ACHN (cell line): Measurements from ENCODE around the gene CHRNA7.

Source experiments
- DNase-seq: peaks from one replicate; pipeline ENCODE4 v3.0.0-alpha.2; 2015
- in situ Hi-C: cut with HindIII; loops from 2 replicates; pipeline ENCODE4 v1.10.0; 2017; ENCODE audit warnings: low sequenced_read_pairs, low pct_ligation_motif_present, low pct_unique_long_range_greater_than_20kb

Gene CHRNA7

DNA sequence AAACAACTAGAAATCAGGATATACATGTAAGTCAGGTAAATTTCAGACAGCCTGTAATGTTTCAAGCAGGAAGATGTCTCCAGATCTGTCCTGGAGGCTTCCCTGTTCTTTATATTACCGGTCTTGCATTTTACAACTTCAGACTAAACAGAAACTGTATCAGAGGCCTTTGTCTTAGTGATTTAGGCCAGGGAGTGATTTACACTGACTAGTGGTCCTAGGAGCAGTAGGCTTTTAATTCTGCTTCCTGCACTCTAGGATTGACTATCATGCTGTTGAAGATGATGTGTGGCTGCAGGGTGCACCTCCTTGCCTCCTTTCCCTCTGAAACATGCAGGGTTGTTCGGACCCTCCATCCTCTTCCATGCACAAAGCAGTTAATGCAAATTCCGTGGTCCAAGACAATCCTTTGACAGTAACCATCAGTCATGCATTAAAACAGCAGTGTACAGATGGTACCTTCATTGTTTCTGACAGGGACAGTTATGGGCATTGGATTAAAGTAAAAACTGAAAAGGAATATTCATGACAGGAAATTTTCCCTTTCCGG is 27.6 kb downstream of the CHRNA7 start:
- in situ Hi-C loops = no loop called here
- no peak for DNase-seq

GRCh38 chr15:32060706-32061105 is 30.4 kb downstream of the CHRNA7 start:
- in situ Hi-C loops = no loop called here
- no peak for DNase-seq

GRCh38 chr15:32067115-32067514 is 36.8 kb downstream of the CHRNA7 start:
- no peak for DNase-seq
- in situ Hi-C loops = no loop called here

- in situ Hi-C loops = no loop called here
- no peak for DNase-seq
These were observed 59.6 kb downstream of the CHRNA7 start for GRCh38 chr15:32089851-32090359.

DNA sequence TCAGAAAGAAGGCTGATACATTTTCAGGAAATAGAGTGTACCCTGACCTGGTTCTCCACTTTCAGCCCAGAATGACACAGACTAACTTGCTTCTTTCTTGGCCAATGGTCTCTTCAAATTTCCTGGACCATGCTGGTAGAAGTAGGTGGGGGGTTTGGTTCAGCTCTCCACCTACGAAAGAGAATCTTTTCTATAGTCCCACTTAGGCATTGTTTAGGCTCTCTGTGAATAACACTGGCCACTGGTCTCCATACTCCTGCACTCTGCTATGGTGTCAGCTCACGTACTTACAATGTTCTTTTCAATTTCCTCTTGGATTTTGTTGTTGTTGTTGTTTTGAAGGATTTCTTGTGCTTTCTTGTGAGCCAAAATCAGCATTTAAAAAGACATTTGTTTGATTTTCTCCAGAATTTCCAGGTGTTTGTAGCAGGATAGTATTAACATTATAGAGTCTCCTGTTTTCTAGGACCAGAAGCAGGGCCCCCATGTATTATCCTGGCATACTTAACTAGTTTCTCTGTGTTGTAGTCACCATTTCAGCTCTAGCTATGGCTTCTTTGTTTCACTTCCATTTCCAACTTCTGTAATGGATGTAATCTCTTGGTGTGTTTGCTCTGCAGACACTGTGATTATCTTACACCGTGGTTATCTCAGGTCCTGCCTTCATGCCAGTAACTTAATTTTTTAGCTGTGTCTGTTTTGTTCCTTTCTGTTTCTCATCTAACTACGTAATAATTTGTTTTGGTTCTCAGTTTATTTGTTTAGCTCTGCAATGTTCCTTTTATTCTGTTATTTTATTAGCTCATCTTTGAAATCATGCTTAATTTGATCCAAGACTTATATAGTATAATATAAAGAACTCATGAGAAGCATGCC is 61.4 kb downstream of the CHRNA7 start:
- in situ Hi-C loops = no loop called here

GRCh38 chr15:32096213-32096612 is 65.9 kb downstream of the CHRNA7 start:
- in situ Hi-C loops = no loop called here
- DNase-seq = no peak

More for the DNA sequence above, 61.4 kb downstream of the CHRNA7 start:
- no peak for DNase-seq

DNA sequence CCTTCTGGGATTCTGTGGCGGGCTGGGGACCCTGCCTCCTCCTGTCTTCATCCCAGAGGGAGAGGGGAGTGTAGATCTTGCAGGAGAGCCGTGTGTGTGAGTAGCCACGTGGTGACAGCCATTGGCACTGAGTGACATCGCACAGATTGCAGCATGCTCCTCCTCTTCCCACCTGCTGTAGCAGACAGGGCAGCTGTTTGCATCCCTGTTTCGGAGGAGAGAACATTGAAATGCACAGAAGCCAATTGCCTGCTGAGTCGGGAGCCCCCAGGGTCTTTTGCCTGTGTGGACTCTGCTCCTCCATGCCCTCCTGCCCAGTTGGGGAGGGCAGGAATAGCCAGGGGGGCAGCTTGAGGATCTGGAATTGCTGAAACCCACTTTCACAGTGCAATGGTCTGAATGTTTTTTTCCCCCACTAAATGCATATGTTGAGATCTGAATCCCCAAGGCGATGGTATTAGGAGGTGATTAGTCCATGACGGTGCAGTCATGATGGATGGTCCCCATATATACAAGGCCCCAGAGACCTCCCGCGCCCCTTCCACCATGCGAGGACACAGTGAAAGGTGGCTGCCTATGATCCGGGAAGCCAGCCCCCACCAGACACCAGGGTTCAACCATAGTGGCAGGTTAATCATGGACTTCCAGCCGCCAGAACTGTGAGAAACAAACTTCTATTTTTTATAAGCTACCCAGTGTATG is 66.8 kb downstream of the CHRNA7 start:
- in situ Hi-C loops = no loop called here

GRCh38 chr15:32098033-32098432 is 67.7 kb downstream of the CHRNA7 start:
- in situ Hi-C loops = no loop called here
- DNase-seq = no peak

More for the DNA sequence above, 66.8 kb downstream of the CHRNA7 start:
- DNase-seq = no peak

DNA sequence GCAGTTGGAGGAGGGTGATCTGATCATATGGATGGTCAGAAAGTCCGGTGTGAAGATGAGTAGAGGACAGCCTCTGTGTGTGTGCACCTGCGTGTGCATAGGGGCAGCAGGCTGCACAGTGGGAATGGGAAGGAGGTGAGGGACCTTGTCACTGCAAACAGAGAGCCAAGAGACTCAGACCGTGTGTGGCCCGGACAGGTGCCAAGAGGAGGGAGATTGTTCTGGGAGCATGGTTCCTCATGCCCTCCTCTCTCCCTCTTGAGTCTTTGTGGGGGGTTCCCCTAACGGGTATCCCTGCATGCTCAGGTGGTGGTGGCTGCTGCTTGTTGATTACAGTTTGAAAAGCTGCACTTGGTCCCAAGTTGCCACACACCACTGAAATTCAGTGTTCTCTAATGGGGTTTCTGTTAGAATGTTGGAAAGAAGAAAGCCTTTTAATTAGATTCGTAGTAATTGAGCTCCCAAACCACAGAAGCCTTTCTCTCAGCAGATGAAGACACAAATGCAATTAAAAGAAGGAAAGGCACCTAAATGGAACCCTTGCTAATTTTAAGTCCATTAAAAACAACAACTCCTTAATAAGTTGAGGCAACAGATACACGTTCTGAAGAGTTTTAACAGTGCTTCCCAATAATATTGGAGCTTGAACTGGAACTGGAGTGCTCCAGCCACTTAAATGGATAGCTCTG is 68.9 kb downstream of the CHRNA7 start:
- in situ Hi-C loops = no loop called here
- DNase-seq = no peak

- in situ Hi-C loops = no loop called here
- no peak for DNase-seq
These were observed 69.8 kb downstream of the CHRNA7 start for GRCh38 chr15:32099956-32100684.

- in situ Hi-C loops = no loop called here
- DNase-seq = no peak
These were observed 74.0 kb downstream of the CHRNA7 start for GRCh38 chr15:32104061-32104995.

DNA sequence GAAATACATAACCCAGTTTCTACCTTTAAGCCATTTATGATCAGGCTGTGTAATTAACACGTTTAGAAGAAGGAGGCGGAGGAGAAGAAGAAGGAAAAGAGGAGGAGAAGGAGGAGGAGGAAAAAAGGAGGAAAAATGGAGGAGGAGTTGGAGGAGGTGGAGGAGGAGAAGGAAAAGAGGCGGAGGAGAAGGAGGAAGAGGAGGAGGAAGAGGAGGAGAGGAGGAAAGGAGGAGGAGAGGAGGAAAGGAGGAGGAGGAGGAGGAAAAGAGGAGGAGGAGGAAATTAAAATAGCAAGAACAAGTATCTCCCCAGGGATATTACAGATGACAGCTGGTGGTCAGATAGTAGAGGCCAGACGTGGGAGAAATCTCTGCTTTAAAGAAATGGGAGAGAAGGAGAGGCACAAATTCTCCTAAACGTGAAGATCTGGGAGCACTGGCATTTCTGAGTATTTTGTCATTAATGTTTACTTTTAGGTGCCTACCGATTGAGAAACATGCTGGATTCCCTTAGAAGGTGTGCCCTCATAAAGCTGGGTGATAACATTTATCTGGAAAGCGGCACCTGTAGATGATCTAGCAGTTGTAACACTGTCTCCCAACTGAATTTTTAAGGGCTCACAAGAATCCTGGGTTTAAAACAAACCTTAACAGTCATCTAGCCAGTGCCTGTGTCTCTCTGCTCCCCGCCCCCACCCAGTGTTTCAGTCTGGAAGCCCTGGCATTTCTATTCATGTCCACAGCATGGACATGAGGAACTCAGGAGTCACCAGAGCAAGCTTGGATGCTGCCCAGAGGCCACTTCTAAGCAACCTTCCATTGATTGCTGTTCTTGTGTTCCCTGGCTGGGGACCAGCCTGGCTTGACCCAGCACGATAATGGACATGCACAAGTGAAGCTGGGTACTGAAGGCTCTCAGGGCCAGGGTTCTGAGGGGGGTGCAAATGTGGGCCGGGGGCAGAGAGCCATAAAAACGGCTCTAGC is 75.2 kb downstream of the CHRNA7 start:
- in situ Hi-C loops = no loop called here
- no peak for DNase-seq

- in situ Hi-C loops = no loop called here
- DNase-seq = no peak
These were observed 76.4 kb downstream of the CHRNA7 start for GRCh38 chr15:32106401-32107381.

DNA sequence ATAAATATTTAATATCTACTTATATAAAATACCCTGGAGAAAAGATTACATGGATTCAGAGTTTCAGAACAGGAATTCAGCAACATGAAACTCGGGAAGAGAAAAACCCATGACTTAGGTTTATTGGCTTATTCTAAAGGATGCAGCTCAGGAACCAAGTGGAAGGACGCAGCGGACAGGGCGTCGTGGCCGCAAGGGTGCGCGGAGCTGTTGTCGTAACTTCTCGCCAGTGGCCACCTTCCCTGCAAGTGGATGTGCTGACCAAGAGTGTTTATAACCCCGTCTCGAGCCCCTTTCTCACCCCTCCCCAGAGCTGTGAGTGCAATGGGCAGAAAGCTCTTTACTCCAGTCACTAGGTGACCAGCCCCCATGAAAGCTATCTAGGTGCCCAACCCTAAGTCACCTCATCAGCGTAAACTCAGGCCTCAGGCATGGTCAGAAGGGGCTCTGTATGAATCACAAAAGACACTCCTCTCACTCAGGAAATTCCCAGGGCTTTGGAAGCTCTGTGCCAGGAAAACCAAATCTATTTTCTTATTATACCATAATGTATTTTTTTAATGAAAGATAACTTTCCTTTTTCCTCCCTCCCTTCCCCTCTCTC is 77.3 kb downstream of the CHRNA7 start:
- in situ Hi-C loops = no loop called here
- DNase-seq = no peak

DNA sequence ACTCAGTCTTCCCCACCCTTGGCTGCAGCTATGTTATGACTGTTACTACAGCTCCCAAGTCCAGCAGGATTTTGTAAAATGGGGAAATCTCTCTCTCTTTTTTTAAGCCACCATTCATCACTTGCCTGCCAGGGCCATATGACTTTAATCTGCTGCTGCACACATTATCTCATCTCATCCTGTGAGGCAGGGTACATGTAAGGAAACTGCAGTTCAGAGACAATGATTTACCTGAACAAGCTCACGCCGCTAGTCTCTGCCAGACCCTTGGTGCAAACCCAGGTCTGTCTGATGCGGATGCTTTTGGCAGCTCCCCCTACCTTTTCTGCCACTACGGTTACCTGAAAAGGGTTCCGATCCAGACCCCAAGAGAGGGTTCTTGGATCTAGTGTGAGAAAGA is 78.3 kb downstream of the CHRNA7 start:
- no peak for DNase-seq
- in situ Hi-C loops = no loop called here
